Vagina (tissue), 2 donors: ENCODE results near the gene GPD1L.

Experiments
- POLR2AphosphoS5 ChIP-seq, 2 donors: sonication (generic); formaldehyde crosslinking; IDR thresholded peaks; one replicate each; pipeline ENCODE4 v1.9.0; 2017; ENCODE audit warnings: antibody characterized with exemption in 2 of 2, mild to moderate bottlenecking in 2 of 2, low read depth in 1 of 2; ENCODE audit not compliant: insufficient read depth in 1 of 2
- TF ChIP-seq, protein P1 (sequence below), 3 experiments: fragments of 450-650 bp in 2 of 3; fragments of 200-600 bp in 1 of 3; sonication (generic) in 1 of 3; IDR thresholded peaks; one replicate each; pipeline ENCODE4 v1.5.1; 2017 to 2019; ENCODE audit warnings: antibody characterized with exemption in 3 of 3, mild to moderate bottlenecking in 2 of 3, moderate library complexity in 2 of 3

DNA sequence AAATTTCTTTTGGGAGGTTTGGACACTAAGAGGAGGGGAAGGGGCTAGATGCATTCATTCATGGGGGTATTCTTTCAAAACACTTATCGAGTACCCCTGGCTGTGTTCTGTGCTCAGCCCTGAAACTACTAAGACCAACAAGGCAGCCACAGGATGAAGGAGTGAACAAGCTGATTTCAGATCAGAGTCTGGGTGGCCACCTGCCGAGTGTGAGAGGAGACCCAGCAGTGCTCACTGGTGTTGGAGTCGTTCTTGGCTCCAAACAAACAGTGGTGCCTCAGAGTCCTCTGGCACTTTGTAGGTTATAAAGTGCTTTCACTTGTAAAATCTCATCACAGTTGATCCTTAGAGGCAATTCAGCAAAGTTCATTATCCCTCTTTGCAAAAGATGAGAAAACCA lies 83.3 kb downstream of the GPD1L start:
- TF ChIP-seq, protein P1, sequence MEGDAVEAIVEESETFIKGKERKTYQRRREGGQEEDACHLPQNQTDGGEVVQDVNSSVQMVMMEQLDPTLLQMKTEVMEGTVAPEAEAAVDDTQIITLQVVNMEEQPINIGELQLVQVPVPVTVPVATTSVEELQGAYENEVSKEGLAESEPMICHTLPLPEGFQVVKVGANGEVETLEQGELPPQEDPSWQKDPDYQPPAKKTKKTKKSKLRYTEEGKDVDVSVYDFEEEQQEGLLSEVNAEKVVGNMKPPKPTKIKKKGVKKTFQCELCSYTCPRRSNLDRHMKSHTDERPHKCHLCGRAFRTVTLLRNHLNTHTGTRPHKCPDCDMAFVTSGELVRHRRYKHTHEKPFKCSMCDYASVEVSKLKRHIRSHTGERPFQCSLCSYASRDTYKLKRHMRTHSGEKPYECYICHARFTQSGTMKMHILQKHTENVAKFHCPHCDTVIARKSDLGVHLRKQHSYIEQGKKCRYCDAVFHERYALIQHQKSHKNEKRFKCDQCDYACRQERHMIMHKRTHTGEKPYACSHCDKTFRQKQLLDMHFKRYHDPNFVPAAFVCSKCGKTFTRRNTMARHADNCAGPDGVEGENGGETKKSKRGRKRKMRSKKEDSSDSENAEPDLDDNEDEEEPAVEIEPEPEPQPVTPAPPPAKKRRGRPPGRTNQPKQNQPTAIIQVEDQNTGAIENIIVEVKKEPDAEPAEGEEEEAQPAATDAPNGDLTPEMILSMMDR (IDR thresholded peaks at IDR 0.05), result no peak
- TF ChIP-seq POLR2AphosphoS5 (IDR thresholded peaks at IDR 0.05; ENCODE audit: insufficient read depth in 1 of 2, low read depth in 1 of 2), result no peak
